Naive B cell (primary cell): ENCODE data around the gene DAPK2. TPM values are rescaled to one million over a fixed set of nuclear protein-coding genes. Genes with fewer than 3 reads are reported as not detected.
"Not testable (repeated sequence)": the region's sequence is repeated elsewhere in the genome, so short reads cannot be mapped to it uniquely, and the experiment has no call there.

ENCODE experiments used
- ATAC-seq, 2 donors: fragments of 150-1000 bp; cut with Tn5 transposase; 2 replicates each; pipeline ENCODE4 v1.10.0; 2021; ENCODE audit warnings: low read depth in 2 of 2, mild to moderate bottlenecking in 2 of 2, moderate library complexity in 2 of 2
- DNase-seq: peaks from one replicate; pipeline ENCODE4 v3.0.0; 2022
- H3K27ac Mint-ChIP-seq, 6 donors: one replicate each; pipeline ENCODE4 v1.8.0; 2020 to 2022; ENCODE audit warnings: mild to moderate bottlenecking in 6 of 6, mixed read lengths in 6 of 6, moderate library complexity in 5 of 6, inconsistent platforms in 2 of 6
- H3K27me3 Mint-ChIP-seq, 3 donors: one replicate each; pipeline ENCODE4 v1.8.0; 2021 to 2022; ENCODE audit warnings: mixed read lengths in 3 of 3, mild to moderate bottlenecking in 1 of 3
- H3K36me3 Mint-ChIP-seq, 2 donors: one replicate each; pipeline ENCODE4 v1.8.0; 2020 to 2022; ENCODE audit warnings: mixed read lengths in 2 of 2, inconsistent platforms in 1 of 2, mild to moderate bottlenecking in 1 of 2
- H3K4me1 Mint-ChIP-seq, 3 donors: one replicate each; pipeline ENCODE4 v1.8.0; 2020 to 2022; ENCODE audit warnings: mixed read lengths in 3 of 3, inconsistent platforms in 1 of 3, mild to moderate bottlenecking in 1 of 3, moderate library complexity in 1 of 3
- H3K4me3 Mint-ChIP-seq, 8 donors: one replicate each; pipeline ENCODE4 v1.8.0; 2020 to 2022; ENCODE audit warnings: mild to moderate bottlenecking in 8 of 8, mixed read lengths in 8 of 8, moderate library complexity in 8 of 8, inconsistent platforms in 2 of 8
- H3K9me3 Mint-ChIP-seq, 7 donors: one replicate each; pipeline ENCODE4 v1.8.0; 2020 to 2022; ENCODE audit warnings: mixed read lengths in 7 of 7, mild to moderate bottlenecking in 5 of 7, inconsistent platforms in 2 of 7, moderate library complexity in 1 of 7
- polyA plus RNA-seq, 6 donors: library from polyadenylated mRNA; unstranded; fragments of 300-500 nt; fragmentation: Illumina TruSeq; gene quantifications; one replicate each; pipeline ENCODE4 v1.2.3, GENCODE V29; 2021; ENCODE audit warnings: low read depth in 6 of 6

Gene DAPK2
- polyA plus RNA-seq, 6 donors from 2014 or later, result 0.69 to 10.3 (median 0.96) TPM

GRCh38 chr15:63900306-63900705 lies 146.0 kb downstream of the DAPK2 start:
- Mint-ChIP-seq H3K27me3 (peaks cover 0 to 13% (median 9%) of the 10 kb centered on the region in 3 donors), H3K9me3 (peaks cover 0 to 6% (median 0%) of the 10 kb centered on the region in 7 donors), H3K4me3 (peak overlapping the region in 1 of 8 donors; percentile 30), H3K4me1 (peaks cover 32 to 33% (median 32%) of the 10 kb centered on the region in 3 donors), H3K36me3 (peaks cover 0 to 7% of the 10 kb centered on the region in 2 donors), H3K27ac (peak overlapping the region in 2 of 6 donors; percentile 37 to 64)
- ATAC-seq (no peak), DNase-seq (no peak)

GRCh38 chr15:63899606-63900005 lies 146.7 kb downstream of the DAPK2 start:
- Mint-ChIP-seq H3K4me3 (peak overlapping the region in 2 of 8 donors; percentile 1 to 21), H3K27me3 (peaks cover 0 to 13% (median 9%) of the 10 kb centered on the region in 3 donors), H3K4me1 (peaks cover 35 to 37% (median 36%) of the 10 kb centered on the region in 3 donors)
- not testable (repeated sequence) for DNase-seq, ATAC-seq, H3K27ac Mint-ChIP-seq, H3K36me3 Mint-ChIP-seq, H3K9me3 Mint-ChIP-seq

- DNase-seq (no peak), ATAC-seq (no peak)
- peaks cover 0 to 13% (median 9%) of the 10 kb centered on the region in 3 donors for H3K27me3 Mint-ChIP-seq
- peaks cover 0 to 6% (median 0%) of the 10 kb centered on the region in 7 donors for H3K9me3 Mint-ChIP-seq
- peaks cover 0 to 7% of the 10 kb centered on the region in 2 donors for H3K36me3 Mint-ChIP-seq
- peak overlapping the region in 3 of 8 donors; percentile 1 to 37 (median 21) for H3K4me3 Mint-ChIP-seq
- peaks cover 35 to 37% (median 36%) of the 10 kb centered on the region in 3 donors for H3K4me1 Mint-ChIP-seq
- H3K27ac Mint-ChIP-seq, result no peak overlapping the region
These were observed 147.1 kb downstream of the DAPK2 start for GRCh38 chr15:63899193-63899592.

GRCh38 chr15:63896336-63897115 lies 149.8 kb downstream of the DAPK2 start:
- peaks cover 0 to 6% (median 0%) of the 10 kb centered on the region in 7 donors for H3K9me3 Mint-ChIP-seq
- H3K4me1 Mint-ChIP-seq, result peaks cover 46 to 54% (median 47%) of the 10 kb centered on the region in 3 donors
- H3K27ac Mint-ChIP-seq, result peak overlapping the region in 3 of 6 donors; percentile 57 to 68 (median 66)
- H3K4me3 Mint-ChIP-seq, result no peak overlapping the region
- peaks cover 0 to 13% (median 9%) of the 10 kb centered on the region in 3 donors for H3K27me3 Mint-ChIP-seq
- peaks cover 0 to 7% of the 10 kb centered on the region in 2 donors for H3K36me3 Mint-ChIP-seq
- ATAC-seq (no peak), DNase-seq (no peak)

GRCh38 chr15:63895787-63896218 lies 150.5 kb downstream of the DAPK2 start:
- ATAC-seq (no peak), DNase-seq (no peak)
- H3K27ac Mint-ChIP-seq, result peak overlapping the region in 3 of 6 donors; percentile 33 to 68 (median 57)
- H3K4me1 Mint-ChIP-seq, result peaks cover 49 to 54% (median 49%) of the 10 kb centered on the region in 3 donors
- peaks cover 0 to 13% (median 9%) of the 10 kb centered on the region in 3 donors for H3K27me3 Mint-ChIP-seq
- peaks cover 0 to 6% (median 0%) of the 10 kb centered on the region in 7 donors for H3K9me3 Mint-ChIP-seq
- H3K36me3 Mint-ChIP-seq, result peaks cover 0 to 7% of the 10 kb centered on the region in 2 donors
- peak overlapping the region in 1 of 8 donors; percentile 51 for H3K4me3 Mint-ChIP-seq

GRCh38 chr15:63895194-63895593 lies 151.1 kb downstream of the DAPK2 start:
- H3K27me3 Mint-ChIP-seq, result peaks cover 0 to 13% (median 9%) of the 10 kb centered on the region in 3 donors
- peaks cover 0 to 6% (median 0%) of the 10 kb centered on the region in 7 donors for H3K9me3 Mint-ChIP-seq
- H3K4me3 Mint-ChIP-seq, result peak overlapping the region in 1 of 8 donors; percentile 3
- H3K4me1 Mint-ChIP-seq, result peaks cover 44 to 48% (median 46%) of the 10 kb centered on the region in 3 donors
- no peak for DNase-seq
- peak overlapping the region in 5 of 6 donors; percentile 1 to 82 (median 43) for H3K27ac Mint-ChIP-seq
- no peak for ATAC-seq
- H3K36me3 Mint-ChIP-seq, result peaks cover 0 to 7% of the 10 kb centered on the region in 2 donors

GRCh38 chr15:63894662-63894949 lies 151.7 kb downstream of the DAPK2 start:
- peaks cover 41 to 46% (median 42%) of the 10 kb centered on the region in 3 donors for H3K4me1 Mint-ChIP-seq
- peaks cover 0 to 13% (median 9%) of the 10 kb centered on the region in 3 donors for H3K27me3 Mint-ChIP-seq
- H3K9me3 Mint-ChIP-seq, result peaks cover 0 to 6% (median 0%) of the 10 kb centered on the region in 7 donors
- DNase-seq (no peak), ATAC-seq (no peak)
- H3K27ac Mint-ChIP-seq, result peak overlapping the region in 1 of 6 donors; percentile 1
- no peak overlapping the region for H3K4me3 Mint-ChIP-seq
- peaks cover 0 to 7% of the 10 kb centered on the region in 2 donors for H3K36me3 Mint-ChIP-seq

GRCh38 chr15:63893866-63894661 lies 152.2 kb downstream of the DAPK2 start:
- Mint-ChIP-seq H3K9me3 (peaks cover 0 to 6% (median 0%) of the 10 kb centered on the region in 7 donors), H3K36me3 (peaks cover 0 to 7% of the 10 kb centered on the region in 2 donors), H3K27me3 (peaks cover 0 to 13% (median 9%) of the 10 kb centered on the region in 3 donors), H3K27ac (peak overlapping the region in 2 of 6 donors; percentile 15 to 75), H3K4me3 (peak overlapping the region in 1 of 8 donors; percentile 25), H3K4me1 (peaks cover 36 to 40% (median 37%) of the 10 kb centered on the region in 3 donors)
- DNase-seq (no peak), ATAC-seq (no peak)

GRCh38 chr15:63892794-63893441 lies 153.4 kb downstream of the DAPK2 start:
- ATAC-seq, result peak; percentile 71 to 73
- no peaks in the 10 kb centered on the region for H3K9me3 Mint-ChIP-seq
- peak; percentile 48 for DNase-seq
- peaks cover 39 to 40% (median 39%) of the 10 kb centered on the region in 3 donors for H3K4me1 Mint-ChIP-seq
- H3K27me3 Mint-ChIP-seq, result peaks cover 0 to 13% (median 9%) of the 10 kb centered on the region in 3 donors
- H3K4me3 Mint-ChIP-seq, result peak overlapping the region in 6 of 8 donors; percentile 20 to 79 (median 59)
- no peaks in the 10 kb centered on the region for H3K36me3 Mint-ChIP-seq
- H3K27ac Mint-ChIP-seq, result peak overlapping the region in 5 of 6 donors; percentile 16 to 75 (median 57)

GRCh38 chr15:63891768-63892133 lies 154.5 kb downstream of the DAPK2 start:
- peak overlapping the region in 1 of 8 donors; percentile 8 for H3K4me3 Mint-ChIP-seq
- H3K4me1 Mint-ChIP-seq, result peaks cover 40 to 47% (median 47%) of the 10 kb centered on the region in 3 donors
- no peaks in the 10 kb centered on the region for H3K36me3 Mint-ChIP-seq
- peaks cover 0 to 9% (median 7%) of the 10 kb centered on the region in 3 donors for H3K27me3 Mint-ChIP-seq
- ATAC-seq (no peak), DNase-seq (no peak)
- H3K27ac Mint-ChIP-seq, result peak overlapping the region in 2 of 6 donors; percentile 43 to 89
- no peaks in the 10 kb centered on the region for H3K9me3 Mint-ChIP-seq

- Mint-ChIP-seq H3K4me3 (peak overlapping the region in 2 of 8 donors; percentile 21 to 30), H3K36me3 (no peaks in the 10 kb centered on the region), H3K9me3 (no peaks in the 10 kb centered on the region), H3K4me1 (peaks cover 39 to 47% (median 45%) of the 10 kb centered on the region in 3 donors), H3K27me3 (peaks cover 0 to 9% (median 6%) of the 10 kb centered on the region in 3 donors), H3K27ac (peak overlapping the region in 4 of 6 donors; percentile 24 to 89 (median 65))
- DNase-seq (peak; percentile 69), ATAC-seq (peak; percentile 54 to 62)
These were observed 155.1 kb downstream of the DAPK2 start for GRCh38 chr15:63891079-63891767.

- DNase-seq, result no peak
- no peaks in the 10 kb centered on the region for H3K9me3 Mint-ChIP-seq
- H3K4me1 Mint-ChIP-seq, result peaks cover 38 to 47% (median 41%) of the 10 kb centered on the region in 3 donors
- H3K4me3 Mint-ChIP-seq, result no peak overlapping the region
- no peak for ATAC-seq
- peaks cover 0 to 3% (median 0%) of the 10 kb centered on the region in 3 donors for H3K27me3 Mint-ChIP-seq
- peak overlapping the region in 2 of 6 donors; percentile 19 to 30 for H3K27ac Mint-ChIP-seq
- H3K36me3 Mint-ChIP-seq, result no peaks in the 10 kb centered on the region
These were observed 155.7 kb downstream of the DAPK2 start for GRCh38 chr15:63890617-63891016.
